NT2/D1 (cell line): ENCODE data around the gene YEATS2.

ENCODE experiments used
- SUZ12 ChIP-seq: IDR thresholded peaks from 2 replicates; pipeline ENCODE4 v1.6.1; 2011; ENCODE audit not compliant: insufficient read length, insufficient read depth; ENCODE audit errors: extremely low read depth
- YY1 ChIP-seq: IDR thresholded peaks from 2 replicates; pipeline ENCODE4 v1.6.1; 2011; ENCODE audit not compliant: insufficient read length, insufficient read depth
- ZNF274 ChIP-seq: IDR thresholded peaks from 2 replicates; pipeline ENCODE4 v1.6.1; 2011; ENCODE audit warnings: mild to moderate bottlenecking, low read depth, low read length

DNA sequence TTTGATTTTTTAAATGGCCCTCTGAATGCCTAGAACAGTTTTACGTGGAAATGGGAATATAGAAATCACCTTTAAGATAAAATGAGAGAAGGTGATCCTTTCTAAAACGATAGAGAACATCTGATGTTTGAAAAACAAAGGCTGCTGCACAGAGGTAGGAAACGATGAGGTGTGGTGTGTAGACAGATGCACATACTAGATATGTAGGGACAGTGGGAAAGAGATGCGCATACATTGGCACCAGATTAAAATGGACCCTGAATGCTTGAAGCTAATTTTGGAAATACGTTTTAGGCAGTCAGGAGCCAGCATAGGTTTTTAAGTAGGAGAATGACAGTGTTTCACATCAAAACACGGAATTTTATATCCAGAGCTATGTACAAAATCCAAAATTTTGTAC is 98.8 kb downstream of the YEATS2 start:
- TF ChIP-seq YY1, result no peak
- TF ChIP-seq ZNF274, result no peak
- no peak for TF ChIP-seq SUZ12
